Measurements from ENCODE around the gene NR3C1. TPM values are rescaled to one million over a fixed set of nuclear protein-coding genes. Genes with fewer than 3 reads are reported as not detected.

NR3C1 gene
- total RNA-seq, 1 donor from 2014 or later, result 2.3 TPM

DNA sequence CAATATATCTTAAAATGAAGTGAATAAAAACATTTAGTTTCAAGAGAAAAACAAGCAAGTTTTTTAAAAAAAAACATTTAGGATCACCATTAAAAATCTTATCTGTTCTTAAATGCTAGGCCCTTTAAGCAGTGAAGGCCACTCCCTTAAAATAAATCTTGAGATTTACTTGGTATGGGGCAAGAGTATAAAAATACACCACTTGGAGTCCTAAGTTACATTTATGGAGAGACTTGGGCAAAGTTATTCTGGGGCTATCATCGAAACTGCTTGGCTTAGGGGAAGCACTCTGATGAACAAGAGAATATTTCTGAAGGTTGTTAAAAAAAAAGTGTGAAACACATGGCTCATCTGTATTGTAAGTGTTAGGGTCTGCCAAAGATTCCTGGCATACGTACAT lies 97.4 kb downstream of the NR3C1 start:
- H3K36me3 Mint-ChIP-seq (ENCODE audit: unreplicated experiment), result no peaks in the 10 kb centered on the region
- TF ChIP-seq, protein P1, sequence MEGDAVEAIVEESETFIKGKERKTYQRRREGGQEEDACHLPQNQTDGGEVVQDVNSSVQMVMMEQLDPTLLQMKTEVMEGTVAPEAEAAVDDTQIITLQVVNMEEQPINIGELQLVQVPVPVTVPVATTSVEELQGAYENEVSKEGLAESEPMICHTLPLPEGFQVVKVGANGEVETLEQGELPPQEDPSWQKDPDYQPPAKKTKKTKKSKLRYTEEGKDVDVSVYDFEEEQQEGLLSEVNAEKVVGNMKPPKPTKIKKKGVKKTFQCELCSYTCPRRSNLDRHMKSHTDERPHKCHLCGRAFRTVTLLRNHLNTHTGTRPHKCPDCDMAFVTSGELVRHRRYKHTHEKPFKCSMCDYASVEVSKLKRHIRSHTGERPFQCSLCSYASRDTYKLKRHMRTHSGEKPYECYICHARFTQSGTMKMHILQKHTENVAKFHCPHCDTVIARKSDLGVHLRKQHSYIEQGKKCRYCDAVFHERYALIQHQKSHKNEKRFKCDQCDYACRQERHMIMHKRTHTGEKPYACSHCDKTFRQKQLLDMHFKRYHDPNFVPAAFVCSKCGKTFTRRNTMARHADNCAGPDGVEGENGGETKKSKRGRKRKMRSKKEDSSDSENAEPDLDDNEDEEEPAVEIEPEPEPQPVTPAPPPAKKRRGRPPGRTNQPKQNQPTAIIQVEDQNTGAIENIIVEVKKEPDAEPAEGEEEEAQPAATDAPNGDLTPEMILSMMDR (IDR thresholded peaks at IDR 0.05; ENCODE audit: partially characterized antibody, unreplicated experiment), result no peak
- no peaks in the 10 kb centered on the region for H3K4me1 Mint-ChIP-seq (ENCODE audit: low read depth, unreplicated experiment)
- no peaks in the 10 kb centered on the region for H3K27me3 Mint-ChIP-seq (ENCODE audit: unreplicated experiment)
- no peak for DNase-seq
- H3K9me3 Mint-ChIP-seq (ENCODE audit: unreplicated experiment), result no peaks in the 10 kb centered on the region
- H3K27ac Mint-ChIP-seq (ENCODE audit: unreplicated experiment), result no peak overlapping the region
- H3K4me3 Mint-ChIP-seq (ENCODE audit: unreplicated experiment), result no peak overlapping the region

DNA sequence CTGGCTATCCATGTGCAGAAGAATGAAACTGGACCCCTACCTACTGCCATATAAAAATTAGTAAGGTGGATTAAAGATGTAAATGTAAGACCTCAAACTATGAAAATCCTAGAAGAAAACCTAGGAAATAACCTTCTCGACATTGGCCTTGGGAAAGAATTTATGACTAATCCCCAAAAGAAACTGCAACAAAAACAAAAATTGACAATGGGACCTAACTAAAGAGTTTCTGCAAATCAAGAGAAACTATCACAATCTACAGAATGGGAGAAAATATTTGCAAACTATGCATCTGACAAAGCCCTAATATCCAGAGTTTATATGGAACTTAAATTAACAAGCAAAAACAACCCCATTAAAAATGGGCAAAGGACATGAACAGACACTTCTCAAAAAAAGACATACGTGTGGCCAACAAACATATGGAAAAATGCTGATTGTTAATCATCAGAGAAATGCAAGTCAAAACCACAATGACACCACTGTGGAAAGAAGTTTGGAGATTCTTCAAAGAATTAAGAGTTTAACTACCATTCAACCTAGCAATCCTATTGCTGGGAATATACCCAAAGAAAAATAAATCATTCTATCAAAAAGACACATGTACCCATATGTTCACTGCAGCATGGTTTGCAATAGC lies 98.5 kb downstream of the NR3C1 start:
- Mint-ChIP-seq H3K27me3 (ENCODE audit: unreplicated experiment) (no peaks in the 10 kb centered on the region), H3K9me3 (ENCODE audit: unreplicated experiment) (no peaks in the 10 kb centered on the region), H3K36me3 (ENCODE audit: unreplicated experiment) (no peaks in the 10 kb centered on the region), H3K27ac (ENCODE audit: unreplicated experiment) (no peak overlapping the region), H3K4me3 (ENCODE audit: unreplicated experiment) (no peak overlapping the region), H3K4me1 (ENCODE audit: low read depth, unreplicated experiment) (no peaks in the 10 kb centered on the region)
- TF ChIP-seq, protein P1 (IDR thresholded peaks at IDR 0.05; ENCODE audit: partially characterized antibody, unreplicated experiment), result no peak
- no peak for DNase-seq

DNA sequence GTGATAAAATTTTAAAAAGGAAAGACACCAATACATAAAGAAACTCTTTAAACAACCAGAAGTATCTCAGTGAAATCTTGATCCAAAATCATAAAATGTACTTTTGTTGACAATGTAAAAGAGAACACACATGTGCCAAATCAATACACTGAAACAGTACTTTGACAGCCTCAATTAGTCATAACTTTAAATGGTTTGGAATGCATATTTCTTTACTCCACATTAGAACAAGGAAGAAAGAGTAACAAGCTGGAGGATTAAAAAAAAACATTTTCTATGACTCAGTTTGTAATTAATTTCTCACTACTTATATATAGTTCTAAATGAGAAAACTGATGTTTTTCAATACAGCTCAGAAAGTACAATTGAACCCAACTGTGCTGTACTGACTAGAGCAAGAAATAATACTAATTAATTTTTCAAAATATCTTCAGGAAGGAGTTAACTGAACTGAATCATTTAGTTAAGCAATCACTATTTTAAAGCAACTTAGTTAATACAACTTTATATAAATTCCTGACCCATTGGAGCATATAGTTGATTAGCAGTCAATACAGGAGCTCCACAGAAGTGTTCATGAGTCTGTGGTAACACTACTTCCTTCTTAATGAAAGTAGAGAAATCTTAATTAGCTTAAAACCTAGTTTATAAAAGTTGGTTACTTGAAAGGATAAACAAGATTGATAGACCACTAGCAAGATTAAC lies 101.0 kb downstream of the NR3C1 start:
- no peaks in the 10 kb centered on the region for H3K27me3 Mint-ChIP-seq (ENCODE audit: unreplicated experiment)
- TF ChIP-seq, protein P1 (IDR thresholded peaks at IDR 0.05; ENCODE audit: partially characterized antibody, unreplicated experiment), result no peak
- no peak for DNase-seq
- no peaks in the 10 kb centered on the region for H3K36me3 Mint-ChIP-seq (ENCODE audit: unreplicated experiment)
- no peak overlapping the region for H3K27ac Mint-ChIP-seq (ENCODE audit: unreplicated experiment)
- H3K9me3 Mint-ChIP-seq (ENCODE audit: unreplicated experiment), result no peaks in the 10 kb centered on the region
- H3K4me3 Mint-ChIP-seq (ENCODE audit: unreplicated experiment), result no peak overlapping the region
- H3K4me1 Mint-ChIP-seq (ENCODE audit: low read depth, unreplicated experiment), result no peaks in the 10 kb centered on the region

DNA sequence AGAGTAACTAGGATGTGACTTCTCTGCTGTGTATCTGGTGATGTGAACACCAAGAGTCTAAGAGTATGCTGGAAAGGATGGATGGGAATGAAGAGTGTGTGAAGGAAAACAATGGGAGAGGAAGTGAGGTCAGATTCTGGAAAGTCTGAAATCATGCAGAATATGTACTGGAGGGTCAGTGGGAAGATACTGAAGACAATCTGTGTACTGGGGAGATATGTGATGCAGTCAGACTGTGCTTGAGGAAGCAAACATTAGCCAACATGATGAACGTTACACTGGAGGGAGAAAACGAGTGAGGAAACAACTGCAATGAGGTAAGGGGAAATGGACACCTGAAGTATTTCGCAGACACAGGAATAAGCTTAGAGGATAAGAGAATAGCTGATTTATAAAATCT lies 105.7 kb downstream of the NR3C1 start:
- no peaks in the 10 kb centered on the region for H3K9me3 Mint-ChIP-seq (ENCODE audit: unreplicated experiment)
- H3K4me1 Mint-ChIP-seq (ENCODE audit: low read depth, unreplicated experiment), result no peaks in the 10 kb centered on the region
- H3K27ac Mint-ChIP-seq (ENCODE audit: unreplicated experiment), result no peak overlapping the region
- H3K27me3 Mint-ChIP-seq (ENCODE audit: unreplicated experiment), result no peaks in the 10 kb centered on the region
- no peak for DNase-seq
- TF ChIP-seq, protein P1 (IDR thresholded peaks at IDR 0.05; ENCODE audit: partially characterized antibody, unreplicated experiment), result no peak
- H3K4me3 Mint-ChIP-seq (ENCODE audit: unreplicated experiment), result no peak overlapping the region
- no peaks in the 10 kb centered on the region for H3K36me3 Mint-ChIP-seq (ENCODE audit: unreplicated experiment)

DNA sequence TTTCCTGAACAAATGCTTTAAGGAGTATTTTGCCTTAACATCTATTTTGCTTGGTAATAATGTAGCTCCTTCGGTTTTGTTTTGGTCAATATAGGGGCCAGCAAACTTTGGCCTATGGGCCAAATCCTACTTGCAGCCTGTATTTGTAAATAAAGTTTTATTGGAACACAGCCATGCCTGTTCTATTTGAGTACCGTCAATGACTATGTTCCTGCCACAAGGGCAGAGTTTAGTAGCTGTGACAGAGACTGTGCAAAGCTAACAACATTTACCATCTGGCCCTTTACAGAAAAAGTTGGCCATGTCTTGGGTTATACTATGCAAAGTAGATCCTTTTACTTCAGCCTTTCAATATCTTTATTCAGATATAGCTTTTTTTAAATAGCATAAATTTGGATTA lies 113.4 kb downstream of the NR3C1 start:
- Mint-ChIP-seq H3K36me3 (ENCODE audit: unreplicated experiment) (no peaks in the 10 kb centered on the region), H3K9me3 (ENCODE audit: unreplicated experiment) (no peaks in the 10 kb centered on the region), H3K4me3 (ENCODE audit: unreplicated experiment) (no peak overlapping the region), H3K27me3 (ENCODE audit: unreplicated experiment) (no peaks in the 10 kb centered on the region), H3K4me1 (ENCODE audit: low read depth, unreplicated experiment) (no peaks in the 10 kb centered on the region), H3K27ac (ENCODE audit: unreplicated experiment) (no peak overlapping the region)
- DNase-seq, result no peak
- TF ChIP-seq, protein P1 (IDR thresholded peaks at IDR 0.05; ENCODE audit: partially characterized antibody, unreplicated experiment), result no peak

All from glutamatergic neuron (in vitro differentiated cells).